HFF-Myc (cell line): ENCODE results near the gene GRM8.

Source experiments
- DNase-seq: peaks from one replicate; pipeline ENCODE4 v3.0.0-alpha.2; 2011; ENCODE audit warnings: low read depth; ENCODE audit errors: extremely low read depth
- H3K4me3 ChIP-seq: replicated peaks from 2 replicates; pipeline ENCODE4 v1.5.1; 2011; ENCODE audit warnings: low read depth, mild to moderate bottlenecking, control low read depth, low read length
- CTCF ChIP-seq: IDR thresholded peaks from 2 replicates; pipeline ENCODE4 v1.5.1; 2012; ENCODE audit warnings: mild to moderate bottlenecking, low read depth, low read length, control low read depth; ENCODE audit errors: missing control alignments

GRM8 gene

DNA sequence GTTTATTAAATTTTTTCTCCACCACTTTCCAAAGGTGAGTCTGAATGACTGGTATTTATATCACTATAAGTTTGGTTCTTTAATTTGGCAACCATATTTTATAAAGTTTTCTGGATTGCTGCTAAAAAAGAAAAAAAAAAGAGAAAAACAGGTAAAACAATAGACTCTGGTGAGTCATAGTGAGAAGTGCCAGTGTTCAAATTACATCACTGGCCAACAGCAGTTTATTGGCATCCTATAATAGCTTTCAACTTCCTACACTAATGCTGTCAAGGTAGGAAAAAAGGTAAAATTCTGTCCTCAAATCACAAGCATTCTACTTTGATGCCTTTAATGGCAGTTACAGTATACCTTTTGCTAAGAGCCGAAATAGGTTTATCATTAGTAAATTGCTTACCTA is 808.8 kb downstream of the GRM8 start:
- DNase-seq: no peak
- no peak for TF ChIP-seq CTCF
- H3K4me3 ChIP-seq: no peak overlapping the region

DNA sequence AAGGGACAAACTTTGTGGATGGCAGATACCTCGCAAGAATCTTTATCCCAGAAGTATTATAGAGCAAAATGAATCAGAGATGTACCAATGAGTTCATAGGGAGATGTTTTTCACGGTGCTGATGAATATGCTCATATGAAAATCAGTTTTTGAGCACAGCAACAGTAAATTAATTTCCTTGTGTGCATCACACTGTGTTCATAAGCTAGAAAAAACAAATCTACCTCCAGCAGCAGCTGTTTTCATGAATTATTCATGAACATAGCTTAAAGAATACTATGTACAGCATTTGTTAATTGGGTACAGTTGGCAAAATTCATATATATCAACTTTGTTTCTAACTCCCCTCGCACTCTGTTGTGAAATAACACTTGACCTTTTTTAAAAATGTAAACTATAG is 809.8 kb downstream of the GRM8 start:
- no peak for DNase-seq
- no peak overlapping the region for H3K4me3 ChIP-seq
- TF ChIP-seq CTCF: no peak

GRCh38 chr7:126441745-126442144 is 811.0 kb downstream of the GRM8 start:
- TF ChIP-seq CTCF: no peak
- H3K4me3 ChIP-seq: no peak overlapping the region
- DNase-seq: no peak

GRCh38 chr7:126440542-126440941 is 812.2 kb downstream of the GRM8 start:
- no peak for DNase-seq
- no peak overlapping the region for H3K4me3 ChIP-seq
- TF ChIP-seq CTCF: no peak

DNA sequence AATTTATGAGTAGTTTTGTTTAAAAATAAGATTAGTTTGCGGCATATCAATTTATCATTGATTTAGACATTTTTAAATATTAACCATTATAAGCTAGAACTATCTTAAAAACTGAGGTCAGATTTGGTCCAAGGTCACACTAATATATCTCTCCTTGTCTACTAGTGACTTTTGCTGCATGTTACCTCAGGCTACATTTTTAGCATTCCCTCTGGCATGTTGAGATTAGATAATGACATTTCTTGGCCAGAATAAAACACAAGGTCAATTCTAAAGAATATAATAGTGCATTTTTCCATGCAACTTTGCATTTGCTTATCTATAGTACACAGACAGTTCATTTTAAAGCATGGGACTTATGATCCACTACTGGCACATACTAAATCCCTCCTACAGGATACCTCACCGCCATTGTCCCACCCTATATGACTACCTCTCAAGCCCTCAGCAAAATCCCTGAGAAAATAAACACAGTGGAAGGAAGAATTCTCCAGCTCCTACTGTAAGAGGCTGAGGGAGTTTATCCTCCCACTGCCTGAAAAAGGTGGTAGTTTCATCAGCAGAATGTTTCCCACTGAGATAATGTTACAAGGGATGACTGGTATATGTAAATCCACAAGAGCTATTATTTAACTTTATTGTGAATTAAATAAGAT is 816.4 kb downstream of the GRM8 start:
- no peak overlapping the region for H3K4me3 ChIP-seq
- TF ChIP-seq CTCF: no peak
- no peak for DNase-seq

DNA sequence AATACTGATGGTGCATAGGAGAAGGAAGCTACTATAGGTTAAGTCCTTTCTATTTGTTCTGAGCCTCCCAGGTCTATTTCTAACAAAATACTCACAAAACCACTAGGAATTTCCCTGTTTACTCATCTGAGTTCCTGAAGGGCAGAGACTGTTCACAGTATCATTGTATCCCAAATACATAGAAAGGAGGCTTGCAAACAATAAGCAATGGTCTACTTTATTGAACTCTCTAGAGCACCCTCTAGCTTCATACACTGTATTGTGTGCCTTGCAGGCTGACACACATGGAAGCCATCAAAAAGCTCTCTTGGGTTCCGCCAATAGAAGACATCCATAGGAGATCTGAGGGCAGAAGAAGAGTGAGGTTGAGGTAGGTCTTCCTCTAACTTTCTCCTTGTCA is 826.1 kb downstream of the GRM8 start:
- no peak overlapping the region for H3K4me3 ChIP-seq
- no peak for TF ChIP-seq CTCF
- no peak for DNase-seq

DNA sequence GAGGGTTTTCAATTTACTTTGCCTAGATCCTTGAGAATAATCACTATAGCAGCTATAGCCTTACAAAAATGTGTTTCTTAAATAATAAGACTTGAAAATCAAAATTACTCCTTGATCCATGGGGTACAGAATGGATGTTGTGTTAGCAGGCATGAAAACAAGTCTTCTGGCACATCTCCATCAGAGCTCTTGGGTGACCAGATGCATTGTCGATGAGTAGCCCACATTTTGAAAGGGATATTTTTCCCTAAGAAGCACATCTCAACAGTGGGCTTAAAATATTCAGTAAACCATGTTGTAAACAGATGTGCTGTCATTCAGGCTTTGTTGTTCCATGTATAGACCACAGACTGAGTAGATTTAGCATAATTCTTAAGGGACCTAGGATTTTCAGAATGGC is 827.8 kb downstream of the GRM8 start:
- no peak for TF ChIP-seq CTCF
- DNase-seq: no peak
- H3K4me3 ChIP-seq: no peak overlapping the region
